ENCODE results near the gene ESRRA.

The ESRRA gene

DNA sequence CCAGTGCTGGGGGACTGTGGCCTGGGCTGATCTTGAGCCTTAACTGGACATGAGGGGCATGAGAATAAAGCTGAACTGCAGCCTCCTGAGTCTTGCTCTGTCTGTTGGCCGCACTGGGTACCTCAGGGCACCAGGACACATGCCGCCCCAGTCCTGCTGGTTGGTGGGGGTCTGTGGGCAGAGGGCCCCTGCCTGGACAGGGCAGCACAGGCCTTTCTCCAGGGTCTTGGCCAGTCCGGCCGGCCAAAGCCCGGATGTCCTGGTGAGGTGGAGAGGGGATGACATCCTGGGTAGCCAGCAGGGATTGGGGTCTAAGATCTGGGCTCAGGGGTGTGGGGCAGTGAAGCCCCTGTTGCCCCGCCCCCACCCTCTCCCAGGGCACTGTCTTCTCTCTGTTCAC, 52.1 kb downstream of the ESRRA start:
- TF ChIP-seq, protein P1, sequence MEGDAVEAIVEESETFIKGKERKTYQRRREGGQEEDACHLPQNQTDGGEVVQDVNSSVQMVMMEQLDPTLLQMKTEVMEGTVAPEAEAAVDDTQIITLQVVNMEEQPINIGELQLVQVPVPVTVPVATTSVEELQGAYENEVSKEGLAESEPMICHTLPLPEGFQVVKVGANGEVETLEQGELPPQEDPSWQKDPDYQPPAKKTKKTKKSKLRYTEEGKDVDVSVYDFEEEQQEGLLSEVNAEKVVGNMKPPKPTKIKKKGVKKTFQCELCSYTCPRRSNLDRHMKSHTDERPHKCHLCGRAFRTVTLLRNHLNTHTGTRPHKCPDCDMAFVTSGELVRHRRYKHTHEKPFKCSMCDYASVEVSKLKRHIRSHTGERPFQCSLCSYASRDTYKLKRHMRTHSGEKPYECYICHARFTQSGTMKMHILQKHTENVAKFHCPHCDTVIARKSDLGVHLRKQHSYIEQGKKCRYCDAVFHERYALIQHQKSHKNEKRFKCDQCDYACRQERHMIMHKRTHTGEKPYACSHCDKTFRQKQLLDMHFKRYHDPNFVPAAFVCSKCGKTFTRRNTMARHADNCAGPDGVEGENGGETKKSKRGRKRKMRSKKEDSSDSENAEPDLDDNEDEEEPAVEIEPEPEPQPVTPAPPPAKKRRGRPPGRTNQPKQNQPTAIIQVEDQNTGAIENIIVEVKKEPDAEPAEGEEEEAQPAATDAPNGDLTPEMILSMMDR (IDR thresholded peaks at IDR 0.05; ENCODE audit: extremely low read depth, insufficient read depth, missing control alignments) = no peak
- no peak for DNase-seq (ENCODE audit: low spot score)
- in situ Hi-C loops (cut with MboI; ENCODE audit: low pct_unique_long_range_greater_than_20kb, low sequenced_read_pairs, unreplicated experiment) = no loop called here

DNA sequence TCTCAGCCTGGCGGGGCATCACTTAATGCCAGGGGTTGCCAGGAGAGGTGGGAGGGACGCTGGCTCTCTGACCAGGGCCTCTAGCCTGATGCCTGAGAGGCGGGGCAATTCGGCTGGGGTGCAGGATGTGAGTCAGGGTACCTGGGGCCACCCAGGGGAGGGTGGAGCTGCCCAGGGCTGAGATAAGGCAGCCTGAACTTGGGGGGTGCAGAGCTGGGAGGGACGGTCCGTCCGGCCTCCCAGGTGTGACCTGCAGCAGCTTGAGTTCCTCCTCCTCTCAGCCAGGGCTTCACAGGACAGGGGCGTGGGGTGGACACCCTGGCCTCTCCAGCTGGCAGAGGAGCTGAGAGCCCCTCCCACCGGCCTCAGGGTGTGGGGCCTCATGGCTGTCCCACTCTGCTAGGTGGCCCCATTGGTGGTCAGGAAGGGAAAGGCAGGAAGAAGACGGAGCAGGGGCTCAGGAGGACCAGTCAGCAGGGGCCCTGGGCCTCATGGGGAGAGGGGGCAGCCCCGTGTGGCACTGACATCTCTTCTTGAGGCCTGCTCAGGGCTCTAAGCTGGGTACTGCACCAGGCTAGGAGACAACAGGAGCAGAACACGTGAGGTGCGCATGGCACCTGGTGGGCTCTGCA, 52.7 kb downstream of the ESRRA start:
- DNase-seq (ENCODE audit: low spot score) = no peak
- in situ Hi-C loops (cut with MboI; ENCODE audit: low pct_unique_long_range_greater_than_20kb, low sequenced_read_pairs, unreplicated experiment) = no loop called here
- TF ChIP-seq, protein P1 (IDR thresholded peaks at IDR 0.05; ENCODE audit: extremely low read depth, insufficient read depth, missing control alignments) = no peak

DNA sequence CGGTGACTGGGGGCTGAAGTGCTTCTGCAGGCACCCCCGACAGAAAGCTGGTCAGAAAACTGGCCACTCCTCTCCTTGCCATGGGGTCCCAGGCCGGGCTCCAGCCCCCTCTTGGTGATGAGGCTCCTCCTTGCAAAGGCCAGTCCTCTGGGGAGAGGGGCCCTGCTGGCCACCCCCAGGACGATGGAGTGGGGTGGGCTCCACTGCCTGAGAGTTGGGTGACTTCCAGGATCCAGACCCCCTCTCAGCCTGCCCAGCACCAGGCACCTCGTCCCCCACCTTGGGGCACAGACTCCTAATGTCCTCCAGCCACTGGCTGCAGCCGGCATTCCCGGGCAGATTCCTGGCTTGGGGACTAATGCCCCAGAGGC, 53.2 kb downstream of the ESRRA start:
- TF ChIP-seq, protein P1 (IDR thresholded peaks at IDR 0.05; ENCODE audit: extremely low read depth, insufficient read depth, missing control alignments) = no peak
- in situ Hi-C loops (cut with MboI; ENCODE audit: low pct_unique_long_range_greater_than_20kb, low sequenced_read_pairs, unreplicated experiment) = no loop called here
- DNase-seq (ENCODE audit: low spot score) = no peak

DNA sequence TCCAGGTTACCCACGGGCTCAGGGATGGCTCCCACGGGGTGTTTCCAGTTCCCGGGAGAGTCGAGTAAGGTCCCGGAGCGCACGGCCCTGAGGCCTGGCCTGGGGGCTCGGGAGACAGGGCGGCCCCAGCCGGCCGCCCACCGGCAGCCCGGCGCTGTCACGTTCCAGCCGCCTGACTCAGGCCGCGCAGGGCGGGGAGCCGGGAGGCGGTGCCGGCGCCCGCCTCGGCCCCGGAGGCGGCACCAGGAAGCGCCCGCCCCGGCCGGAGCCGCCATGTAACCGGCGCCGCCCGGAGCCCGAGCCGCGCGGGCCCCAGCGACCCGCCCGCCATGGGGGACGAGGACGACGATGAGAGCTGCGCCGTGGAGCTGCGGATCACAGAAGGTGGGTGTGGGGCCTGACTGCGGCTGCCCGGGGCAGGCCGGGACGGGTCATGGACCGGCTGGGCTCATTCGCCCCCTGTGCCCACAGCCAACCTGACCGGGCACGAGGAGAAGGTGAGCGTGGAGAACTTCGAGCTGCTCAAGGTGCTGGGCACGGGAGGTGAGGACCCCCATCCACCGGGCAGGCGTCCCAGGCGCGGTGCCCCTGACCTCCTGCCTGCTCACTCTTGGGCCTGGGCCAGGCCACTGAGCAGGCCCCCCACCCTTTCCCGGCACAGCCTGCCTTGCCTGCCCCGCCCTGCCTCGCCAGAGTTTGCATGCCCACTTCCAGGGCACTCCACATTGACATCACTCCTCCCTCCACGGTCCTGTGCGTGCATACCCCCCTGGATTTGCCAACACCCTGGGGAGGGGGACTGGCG, 53.8 kb downstream of the ESRRA start, which contains the start of gene RPS6KA4:
Gene RPS6KA4 (plus strand): TSS at position 256 of the 805 bp plus-strand sequence. CDS start 74 bp downstream, at position 330.
- TF ChIP-seq, protein P1 (IDR thresholded peaks at IDR 0.05; ENCODE audit: extremely low read depth, insufficient read depth, missing control alignments) = no peak
- peak; percentile 96 for DNase-seq (ENCODE audit: low spot score)
- in situ Hi-C loops (cut with MboI; ENCODE audit: low pct_unique_long_range_greater_than_20kb, low sequenced_read_pairs, unreplicated experiment) = no loop called here

DNA sequence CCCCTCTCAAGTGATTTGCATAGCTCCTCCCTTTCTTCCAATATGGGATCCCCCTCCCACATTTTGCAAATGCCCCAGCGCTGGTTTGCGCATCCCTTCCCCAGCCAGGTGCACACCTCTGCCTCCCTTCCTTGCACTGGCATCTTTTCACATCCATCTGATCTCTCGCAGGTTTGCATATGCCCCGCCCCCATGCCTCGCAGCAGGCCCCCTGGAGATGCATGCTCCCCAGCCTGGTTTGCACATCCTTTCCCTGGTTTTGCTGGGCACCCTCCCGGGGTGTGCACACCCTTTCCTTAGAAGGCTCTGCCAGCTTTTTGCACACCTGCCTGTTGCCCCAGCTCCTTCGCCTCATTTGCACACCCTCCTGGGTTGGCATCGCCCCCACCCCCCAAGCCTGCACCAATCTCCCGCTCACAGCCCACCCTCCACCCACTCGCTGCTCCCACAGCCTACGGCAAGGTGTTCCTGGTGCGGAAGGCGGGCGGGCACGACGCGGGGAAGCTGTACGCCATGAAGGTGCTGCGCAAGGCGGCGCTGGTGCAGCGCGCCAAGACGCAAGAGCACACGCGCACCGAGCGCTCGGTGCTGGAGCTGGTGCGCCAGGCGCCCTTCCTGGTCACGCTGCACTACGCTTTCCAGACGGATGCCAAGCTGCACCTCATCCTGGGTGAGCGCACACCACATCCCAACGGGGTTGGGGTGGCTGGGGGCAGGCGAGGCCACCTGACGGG, 54.6 kb downstream of the ESRRA start:
- TF ChIP-seq, protein P1 (IDR thresholded peaks at IDR 0.05; ENCODE audit: extremely low read depth, insufficient read depth, missing control alignments) = peak; percentile 46
- DNase-seq (ENCODE audit: low spot score) = no peak
- in situ Hi-C loops (cut with MboI; ENCODE audit: low pct_unique_long_range_greater_than_20kb, low sequenced_read_pairs, unreplicated experiment) = no loop called here

DNA sequence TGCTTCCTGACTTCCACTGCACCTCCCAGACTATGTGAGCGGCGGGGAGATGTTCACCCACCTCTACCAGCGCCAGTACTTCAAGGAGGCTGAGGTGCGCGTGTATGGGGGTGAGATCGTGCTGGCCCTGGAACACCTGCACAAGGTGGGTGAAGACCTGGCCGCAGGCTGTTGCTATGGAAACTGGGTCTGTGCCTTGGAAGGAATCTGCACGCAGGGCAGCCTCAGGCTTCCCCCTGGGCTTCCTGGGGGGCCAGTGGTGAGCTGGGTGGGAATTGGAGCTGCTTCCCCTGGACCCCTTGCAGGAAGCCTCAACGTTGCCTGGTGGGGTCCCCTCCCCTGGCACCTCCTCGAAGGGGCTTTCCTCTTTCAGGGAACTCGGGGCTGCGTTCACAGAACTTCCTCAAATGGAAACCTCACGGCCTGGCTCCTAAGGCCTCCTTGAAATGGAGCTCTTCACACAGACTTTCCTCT, 55.2 kb downstream of the ESRRA start:
- DNase-seq (ENCODE audit: low spot score) = no peak
- in situ Hi-C loops (cut with MboI; ENCODE audit: low pct_unique_long_range_greater_than_20kb, low sequenced_read_pairs, unreplicated experiment) = no loop called here
- TF ChIP-seq, protein P1 (IDR thresholded peaks at IDR 0.05; ENCODE audit: extremely low read depth, insufficient read depth, missing control alignments) = no peak
